Kidney epithelial cell (primary cell): ENCODE data around the gene NF1. TPM values are rescaled to one million over a fixed set of nuclear protein-coding genes. Genes with fewer than 3 reads are reported as not detected.

ENCODE experiments used
- DNase-seq: peaks from one replicate; pipeline ENCODE4 v3.0.0-alpha.2; 2010; ENCODE audit warnings: low read depth
- H3K27me3 ChIP-seq: 2 replicates; pipeline ENCODE4 v1.6.0; 2011; ENCODE audit warnings: low read length; ENCODE audit not compliant: control insufficient read depth, insufficient read depth
- H3K36me3 ChIP-seq: 2 replicates; pipeline ENCODE4 v1.5.1; 2011; ENCODE audit warnings: low read length; ENCODE audit not compliant: control insufficient read depth, insufficient read depth
- H3K4me3 ChIP-seq: 2 replicates; pipeline ENCODE4 v1.5.1; 2011; ENCODE audit warnings: low read depth, mild to moderate bottlenecking, control low read depth, low read length
- total RNA-seq: library from RNA; depleted of rRNA; stranded (reverse); fragments of >200 nt; gene quantifications from 2 replicates; pipeline ENCODE4 v1.2.3, GENCODE V29; 2015
- TF ChIP-seq, protein P1 (sequence below): IDR thresholded peaks from 2 replicates; pipeline ENCODE4 v1.5.1; 2011; ENCODE audit warnings: mild to moderate bottlenecking, moderate library complexity, low read length, control low read depth, inconsistent platforms; ENCODE audit not compliant: insufficient read depth, poor library complexity, severe bottlenecking

The NF1 gene
- total RNA-seq, 1 donor from 2014 or later, result 49.6 TPM

DNA sequence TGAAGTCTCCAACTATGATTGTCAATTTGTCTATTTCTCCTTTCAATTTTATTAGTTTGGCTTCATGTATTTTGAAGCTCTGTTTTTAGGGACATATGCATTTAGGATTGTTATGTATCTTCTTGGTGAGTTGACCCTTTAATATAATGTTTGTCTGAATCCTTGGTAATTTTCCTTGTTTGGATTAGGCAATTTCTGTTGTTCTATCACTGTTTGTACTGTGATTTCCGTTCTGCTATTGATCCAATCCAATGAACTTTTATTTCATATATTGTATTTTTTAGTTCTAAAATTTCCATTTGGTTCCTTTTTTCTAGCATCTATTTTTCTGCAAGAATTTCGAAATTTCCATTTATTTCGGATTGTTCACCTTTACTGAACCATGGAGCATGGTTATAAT lies 327.7 kb downstream of the NF1 start:
- TF ChIP-seq, protein P1, sequence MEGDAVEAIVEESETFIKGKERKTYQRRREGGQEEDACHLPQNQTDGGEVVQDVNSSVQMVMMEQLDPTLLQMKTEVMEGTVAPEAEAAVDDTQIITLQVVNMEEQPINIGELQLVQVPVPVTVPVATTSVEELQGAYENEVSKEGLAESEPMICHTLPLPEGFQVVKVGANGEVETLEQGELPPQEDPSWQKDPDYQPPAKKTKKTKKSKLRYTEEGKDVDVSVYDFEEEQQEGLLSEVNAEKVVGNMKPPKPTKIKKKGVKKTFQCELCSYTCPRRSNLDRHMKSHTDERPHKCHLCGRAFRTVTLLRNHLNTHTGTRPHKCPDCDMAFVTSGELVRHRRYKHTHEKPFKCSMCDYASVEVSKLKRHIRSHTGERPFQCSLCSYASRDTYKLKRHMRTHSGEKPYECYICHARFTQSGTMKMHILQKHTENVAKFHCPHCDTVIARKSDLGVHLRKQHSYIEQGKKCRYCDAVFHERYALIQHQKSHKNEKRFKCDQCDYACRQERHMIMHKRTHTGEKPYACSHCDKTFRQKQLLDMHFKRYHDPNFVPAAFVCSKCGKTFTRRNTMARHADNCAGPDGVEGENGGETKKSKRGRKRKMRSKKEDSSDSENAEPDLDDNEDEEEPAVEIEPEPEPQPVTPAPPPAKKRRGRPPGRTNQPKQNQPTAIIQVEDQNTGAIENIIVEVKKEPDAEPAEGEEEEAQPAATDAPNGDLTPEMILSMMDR, result no peak
- Histone ChIP-seq H3K36me3 (no peaks in the 10 kb centered on the region), H3K4me3 (no peak overlapping the region), H3K27me3 (peaks cover 8% of the 10 kb centered on the region)
- no peak for DNase-seq

DNA sequence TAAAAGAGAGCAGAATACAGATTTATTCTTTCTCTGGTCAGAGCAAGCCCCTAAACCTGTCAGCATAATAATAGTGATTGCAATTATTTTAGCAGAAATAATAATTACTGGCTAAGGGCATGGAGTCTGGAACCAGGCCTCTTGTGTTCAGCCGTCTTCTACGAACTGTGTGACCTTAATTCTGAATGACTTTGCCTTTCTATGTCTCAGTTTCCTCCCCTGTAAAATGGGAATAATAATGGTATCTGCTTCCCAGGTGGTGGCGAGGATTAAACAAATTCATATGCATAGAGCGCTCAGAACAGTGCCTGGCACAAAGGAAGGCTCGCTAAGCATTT lies 330.1 kb downstream of the NF1 start:
- TF ChIP-seq, protein P1, result no peak
- H3K36me3 ChIP-seq, result no peaks in the 10 kb centered on the region
- no peak overlapping the region for H3K4me3 ChIP-seq
- DNase-seq, result no peak
- peaks cover 11% of the 10 kb centered on the region for H3K27me3 ChIP-seq

DNA sequence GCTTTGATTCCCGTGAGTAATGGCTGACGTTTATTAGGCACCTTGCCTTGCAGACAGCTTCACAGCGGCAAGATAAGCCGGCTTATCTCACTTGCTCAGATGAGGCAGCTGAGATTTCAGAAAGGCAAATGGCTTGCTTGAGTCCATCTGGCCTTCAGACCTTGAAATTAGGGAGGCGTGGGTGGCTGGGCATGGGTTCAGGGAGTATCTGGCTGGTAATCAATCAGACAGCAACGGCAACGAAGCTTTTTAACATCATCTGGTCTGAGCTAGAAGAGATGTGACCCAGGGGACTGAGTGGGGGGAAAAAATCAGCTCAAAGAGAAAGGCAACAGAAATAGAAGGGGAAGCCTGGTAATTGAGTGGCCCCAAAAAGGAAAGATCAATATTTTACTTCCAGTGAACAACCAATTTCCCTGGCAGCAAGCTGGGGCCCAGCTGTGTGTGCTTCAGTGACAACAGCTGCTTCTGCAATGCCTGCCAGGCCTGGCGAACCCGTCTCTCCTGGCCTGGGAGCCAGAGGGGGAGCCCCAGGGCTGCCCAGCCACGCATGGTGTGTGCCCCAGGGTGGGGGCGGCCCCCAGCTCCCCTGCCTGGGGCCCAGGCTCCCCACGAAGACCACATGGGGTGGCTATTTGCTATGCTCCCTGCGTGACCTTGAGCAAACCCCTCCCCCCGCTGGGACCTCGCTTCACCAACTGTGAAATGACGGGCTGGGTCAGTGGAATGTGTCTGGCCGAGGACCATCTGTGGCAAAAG lies 330.7 kb downstream of the NF1 start:
- H3K36me3 ChIP-seq, result no peaks in the 10 kb centered on the region
- DNase-seq, result no peak
- H3K4me3 ChIP-seq, result no peak overlapping the region
- peaks cover 8% of the 10 kb centered on the region for H3K27me3 ChIP-seq
- TF ChIP-seq, protein P1, result no peak

Other genes with a start within 250 kb of the NF1 start
- gene TEFM, start 188.7 kb upstream of the NF1 start, total RNA-seq, result 7.8 and 8.8 TPM in 2 replicates
- gene ADAP2, start 173.0 kb upstream of the NF1 start, total RNA-seq, result 9.7 and 10.0 TPM in 2 replicates
- 11.1 and 11.8 TPM in 2 replicates for gene RNF135, start 123.9 kb upstream of the NF1 start, total RNA-seq
- gene OMG, start 202.3 kb downstream of the NF1 start, total RNA-seq, result not detected in 2 replicates
- gene EVI2B, start 219.1 kb downstream of the NF1 start, total RNA-seq, result not detected in 2 replicates
- gene EVI2A, start 226.6 kb downstream of the NF1 start, total RNA-seq, result not detected in 2 replicates